SJCRH30 (cell line): Measurements from ENCODE around the gene ZFP92. TPM values are rescaled to one million over a fixed set of nuclear protein-coding genes. Genes with fewer than 3 reads are reported as not detected.
A peak's percentile ranks its signal among the peaks of the same experiment; 100 is the strongest.
"Not testable (repeated sequence)": the region's sequence is repeated elsewhere in the genome, so short reads cannot be mapped to it uniquely, and the experiment has no call there.

Experiments used
- DNase-seq, 2 experiments: peaks; one replicate each; pipeline ENCODE4 v3.0.0-alpha.2; 2015 to 2020
- H3K27ac ChIP-seq: fragments of 250-450 bp; sonication (Bioruptor Pico); 2 replicates; pipeline ENCODE4 v1.5.1; 2020; ENCODE audit warnings: mild to moderate bottlenecking, moderate library complexity
- H3K27me3 ChIP-seq: fragments of 250-450 bp; sonication (Bioruptor Pico); 2 replicates; pipeline ENCODE4 v1.5.1; 2020; ENCODE audit warnings: mild to moderate bottlenecking, moderate library complexity
- H3K36me3 ChIP-seq: fragments of 250-450 bp; sonication (Bioruptor Pico); 2 replicates; pipeline ENCODE4 v1.5.1; 2020; ENCODE audit warnings: mild to moderate bottlenecking, moderate library complexity
- H3K4me1 ChIP-seq: fragments of 250-450 bp; sonication (Bioruptor Pico); 2 replicates; pipeline ENCODE4 v1.5.1; 2020; ENCODE audit warnings: mild to moderate bottlenecking, moderate library complexity
- H3K4me3 ChIP-seq: fragments of 250-450 bp; sonication (Bioruptor Pico); 2 replicates; pipeline ENCODE4 v1.5.1; 2020; ENCODE audit warnings: mild to moderate bottlenecking, moderate library complexity
- H3K9me3 ChIP-seq: fragments of 250-450 bp; sonication (Bioruptor Pico); replicated peaks from 2 replicates; pipeline ENCODE4 v1.5.1; 2020; ENCODE audit warnings: mild to moderate bottlenecking, moderate library complexity
- total RNA-seq: library from RNA; depleted of rRNA; stranded (reverse); fragments of >200 nt; shearing (Covaris generic); gene quantifications from 2 replicates; pipeline ENCODE4 v1.2.3, GENCODE V29; 2014

Gene ZFP92
- total RNA-seq, 1 experiment from 2014 or later = not detected

DNA sequence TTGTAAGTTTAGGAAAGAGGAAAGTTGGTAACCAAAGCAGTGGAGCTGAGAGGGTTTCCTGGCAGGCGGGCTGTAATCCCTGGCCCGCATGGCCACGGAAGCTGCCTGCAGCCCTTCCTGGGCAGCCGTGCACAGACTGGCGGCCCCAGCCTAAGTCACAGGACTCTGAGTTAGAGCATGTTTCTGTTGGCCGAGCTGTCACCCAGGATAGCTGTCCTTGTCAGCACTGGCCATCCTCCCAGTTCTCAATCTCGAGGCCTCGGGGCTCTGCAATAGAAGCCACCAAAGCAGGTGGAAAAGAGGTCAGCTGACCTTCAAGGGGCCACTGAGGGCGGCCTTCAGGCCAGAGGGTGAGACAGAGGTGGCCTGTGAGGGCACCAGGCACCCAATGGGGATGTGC, 30.6 kb upstream of the ZFP92 start:
- Histone ChIP-seq H3K27me3 (no peaks in the 10 kb centered on the region), H3K36me3 (no peaks in the 10 kb centered on the region), H3K4me1 (peaks cover 19% of the 10 kb centered on the region), H3K4me3 (no peak overlapping the region), H3K27ac (no peak overlapping the region), H3K9me3 (no peaks in the 10 kb centered on the region)
- DNase-seq = no peak

DNA sequence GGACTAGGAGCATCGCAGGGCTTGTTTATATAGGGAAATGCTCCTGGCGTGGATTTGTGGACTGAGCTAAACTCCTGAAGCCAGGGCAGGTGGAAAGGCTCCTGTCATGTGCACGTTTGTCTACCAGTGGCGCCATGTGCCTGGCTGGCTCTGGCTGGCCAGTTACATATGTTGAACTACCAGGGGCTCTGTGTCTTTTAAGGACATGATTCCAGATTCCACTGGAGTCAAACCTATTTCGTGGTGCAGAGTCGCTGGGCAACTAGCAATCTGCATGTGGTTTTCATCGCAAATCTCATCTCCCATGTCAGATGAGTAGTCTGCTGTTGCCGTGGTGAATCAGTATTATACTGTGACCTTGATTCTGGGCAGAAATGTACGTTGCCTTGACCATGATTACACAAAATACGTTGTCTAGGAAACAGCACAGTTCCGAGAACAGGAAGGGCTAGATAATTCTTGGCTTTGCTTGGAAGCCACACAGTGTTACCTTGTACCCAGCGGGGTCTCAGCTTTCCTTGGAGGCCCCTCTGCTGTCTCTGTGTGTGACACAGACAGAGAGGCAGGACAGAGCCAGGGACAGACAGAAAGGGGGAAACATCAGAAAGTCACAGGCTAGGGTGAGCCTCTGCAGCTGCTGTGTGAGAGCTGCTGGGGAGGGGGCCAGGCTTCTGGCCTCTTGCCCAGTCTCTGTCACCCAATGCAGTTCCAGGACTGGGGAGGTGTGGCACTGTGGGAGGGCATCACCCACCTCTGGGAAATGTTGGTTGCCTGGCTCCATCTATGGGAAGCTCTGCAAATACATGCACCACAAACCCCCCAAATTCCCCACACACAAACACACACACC, 29.4 kb upstream of the ZFP92 start:
- H3K36me3 ChIP-seq = no peaks in the 10 kb centered on the region
- no peaks in the 10 kb centered on the region for H3K27me3 ChIP-seq
- H3K27ac ChIP-seq = peak overlapping the region; percentile 38
- no peaks in the 10 kb centered on the region for H3K9me3 ChIP-seq
- DNase-seq = peak; percentile 79 to 85
- H3K4me1 ChIP-seq = peaks cover 19% of the 10 kb centered on the region
- H3K4me3 ChIP-seq = no peak overlapping the region

DNA sequence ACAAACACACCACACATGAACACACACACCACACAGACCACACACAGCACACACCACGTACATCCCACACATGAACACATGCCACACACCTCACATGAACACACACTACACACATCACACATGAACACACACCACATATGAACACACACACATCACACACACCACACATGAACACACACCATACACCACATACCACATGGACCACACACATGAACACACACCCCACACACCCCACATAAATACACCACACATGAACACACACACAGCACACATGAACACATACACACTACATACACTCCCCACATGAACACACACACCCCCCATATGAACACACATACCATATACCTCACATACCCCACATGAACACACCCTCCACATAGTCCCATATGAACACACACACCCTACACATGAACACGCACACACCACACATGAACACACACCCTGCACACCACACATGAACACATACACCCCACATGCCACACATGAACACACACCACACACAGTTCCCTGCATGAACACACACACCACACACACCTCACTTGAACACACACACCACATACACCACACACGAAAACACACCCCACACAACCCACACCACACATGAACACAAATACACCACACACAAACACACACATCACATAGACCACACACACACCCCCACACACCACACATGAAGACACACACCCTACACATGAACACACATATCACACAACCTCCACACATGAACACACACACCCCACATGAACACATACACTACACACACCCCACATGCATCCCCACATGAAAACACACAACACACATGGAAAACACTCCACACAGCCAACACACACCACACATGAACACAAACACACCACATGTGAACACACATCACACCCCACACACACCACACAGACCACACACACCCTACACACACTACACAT, 28.4 kb upstream of the ZFP92 start:
- Histone ChIP-seq H3K36me3 (no peaks in the 10 kb centered on the region), H3K27ac (no peak overlapping the region), H3K4me3 (no peak overlapping the region), H3K27me3 (no peaks in the 10 kb centered on the region), H3K9me3 (no peaks in the 10 kb centered on the region), H3K4me1 (peaks cover 19% of the 10 kb centered on the region)
- no peak for DNase-seq

DNA sequence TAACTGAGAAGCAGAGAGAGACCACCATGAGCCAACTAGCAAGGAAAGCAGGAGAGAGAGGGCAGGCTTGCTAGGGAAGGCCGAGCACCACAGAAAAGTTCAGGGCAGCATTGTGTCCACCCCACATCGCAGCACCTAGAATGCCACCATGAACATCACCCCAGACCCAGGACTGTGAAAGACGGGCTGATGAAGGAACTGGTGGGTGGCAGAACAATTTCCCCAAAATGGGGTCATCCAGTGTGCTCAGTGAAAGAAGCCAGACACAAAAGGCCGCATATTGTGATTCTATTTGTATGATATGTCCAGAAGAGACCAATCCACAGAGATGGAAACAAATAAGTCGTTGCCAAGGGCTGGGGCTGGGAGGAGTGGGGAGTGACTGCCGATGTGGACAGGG, 26.9 kb upstream of the ZFP92 start:
- H3K27ac ChIP-seq = no peak overlapping the region
- no peak overlapping the region for H3K4me3 ChIP-seq
- no peaks in the 10 kb centered on the region for H3K9me3 ChIP-seq
- H3K27me3 ChIP-seq = no peaks in the 10 kb centered on the region
- H3K36me3 ChIP-seq = no peaks in the 10 kb centered on the region
- peaks cover 8% of the 10 kb centered on the region for H3K4me1 ChIP-seq
- no peak for DNase-seq

DNA sequence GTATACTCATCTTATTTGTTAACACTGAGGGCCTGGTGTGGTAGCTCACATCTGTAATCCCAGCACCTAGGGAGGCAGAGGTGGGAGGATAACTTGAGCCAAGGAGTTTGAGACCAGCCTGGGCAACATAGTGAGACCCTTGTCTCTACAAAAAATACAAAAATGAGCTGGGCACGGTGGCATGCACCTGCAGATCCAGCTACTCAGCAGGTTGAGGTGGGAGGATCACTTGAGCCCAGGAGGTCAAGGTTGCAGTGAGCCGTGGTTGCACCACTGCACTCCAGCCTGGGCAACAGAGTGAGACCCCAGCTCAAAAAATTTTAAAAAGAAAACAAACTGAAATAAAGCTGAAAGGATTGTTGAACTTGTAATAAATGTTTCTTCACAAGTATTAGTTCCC, 26.3 kb upstream of the ZFP92 start:
- not testable (repeated sequence) for H3K9me3 ChIP-seq, H3K36me3 ChIP-seq, H3K4me1 ChIP-seq, H3K27ac ChIP-seq, H3K4me3 ChIP-seq, H3K27me3 ChIP-seq, DNase-seq

DNA sequence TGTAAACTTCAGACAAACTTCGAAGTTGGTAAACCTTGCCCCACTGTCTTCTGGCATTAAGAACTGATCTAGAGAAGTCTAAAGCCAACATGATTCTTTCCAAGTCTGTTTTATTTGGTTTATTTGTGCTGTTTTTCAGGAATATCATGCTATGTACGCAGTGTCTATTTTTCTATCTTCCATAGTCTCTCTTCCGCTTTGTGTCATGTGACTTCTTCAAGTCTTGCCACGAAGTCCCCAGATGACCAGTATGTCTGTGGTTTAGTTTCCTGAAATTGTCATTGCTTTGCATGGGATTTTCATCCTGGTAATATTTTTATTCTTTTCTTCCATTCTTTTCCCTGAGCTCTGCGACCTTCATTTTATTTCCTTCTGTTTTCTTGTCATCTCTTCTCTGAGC, 25.2 kb upstream of the ZFP92 start:
- Histone ChIP-seq H3K4me1 (peaks cover 6% of the 10 kb centered on the region; the same call in 1 of the 2 replicates), H3K36me3 (no peaks in the 10 kb centered on the region), H3K9me3 (no peaks in the 10 kb centered on the region), H3K27me3 (no peaks in the 10 kb centered on the region), H3K4me3 (no peak overlapping the region), H3K27ac (no peak overlapping the region)
- no peak for DNase-seq

DNA sequence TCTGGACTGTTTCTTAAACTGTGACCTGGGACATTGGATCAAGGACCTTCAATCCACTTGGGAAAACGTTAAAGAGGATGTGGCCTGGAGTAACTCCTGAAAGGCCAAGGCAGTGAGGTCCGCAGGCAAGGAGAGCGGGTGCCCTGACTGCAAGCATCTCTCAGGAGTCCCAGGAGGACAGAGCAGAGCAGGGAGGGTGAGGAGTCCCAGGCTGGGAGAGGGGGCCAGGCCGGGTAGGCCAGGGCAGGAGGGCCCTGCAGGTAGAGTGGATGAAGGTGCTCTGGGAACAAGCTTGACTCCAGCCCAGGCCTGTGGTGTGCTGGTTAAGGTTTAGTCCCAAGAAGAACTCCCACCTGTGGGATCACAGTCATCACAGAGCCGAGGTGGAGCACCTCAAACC, 23.9 kb upstream of the ZFP92 start:
- H3K4me1 ChIP-seq = no peaks in the 10 kb centered on the region
- no peaks in the 10 kb centered on the region for H3K9me3 ChIP-seq
- DNase-seq = no peak
- no peak overlapping the region for H3K4me3 ChIP-seq
- no peaks in the 10 kb centered on the region for H3K27me3 ChIP-seq
- H3K27ac ChIP-seq = no peak overlapping the region
- H3K36me3 ChIP-seq = no peaks in the 10 kb centered on the region

DNA sequence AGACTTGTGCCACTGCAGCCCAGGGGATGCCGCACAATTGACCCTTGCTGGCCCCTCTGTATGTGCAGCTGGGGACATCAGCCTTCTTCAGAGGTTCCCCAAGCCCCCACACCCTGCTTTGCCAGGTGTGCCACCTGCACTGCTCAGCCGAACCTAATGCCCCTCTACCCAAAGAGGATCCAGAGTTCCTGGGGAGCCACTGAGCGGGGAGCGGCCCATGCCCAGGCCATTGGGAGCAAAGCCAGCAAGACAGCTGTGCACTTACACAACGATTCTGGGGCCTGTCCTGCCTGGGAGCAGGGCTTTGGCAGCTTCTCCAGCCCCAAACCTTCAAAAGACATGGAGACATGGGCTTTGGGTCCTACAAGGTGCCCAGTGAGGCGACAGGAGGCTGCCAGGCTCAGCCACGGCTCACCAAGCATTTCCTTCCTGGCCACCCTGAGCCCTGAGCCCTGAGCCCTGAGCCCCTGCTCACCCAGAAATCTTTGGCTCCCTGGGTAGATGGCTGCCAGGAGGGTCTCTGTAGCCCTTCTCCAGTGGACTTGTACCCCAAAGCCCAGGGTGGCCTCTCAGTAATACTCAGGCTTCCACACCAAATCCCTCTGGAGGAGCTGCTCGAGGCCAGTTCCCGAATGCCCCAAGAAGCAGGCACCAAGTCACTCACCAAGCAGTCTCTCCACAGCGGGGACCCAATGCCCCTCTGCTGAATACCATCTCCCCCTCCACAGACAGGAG, 23.1 kb upstream of the ZFP92 start:
- H3K27me3 ChIP-seq = no peaks in the 10 kb centered on the region
- no peak overlapping the region for H3K27ac ChIP-seq
- no peaks in the 10 kb centered on the region for H3K36me3 ChIP-seq
- H3K4me1 ChIP-seq = no peaks in the 10 kb centered on the region
- no peaks in the 10 kb centered on the region for H3K9me3 ChIP-seq
- H3K4me3 ChIP-seq = no peak overlapping the region
- no peak for DNase-seq

DNA sequence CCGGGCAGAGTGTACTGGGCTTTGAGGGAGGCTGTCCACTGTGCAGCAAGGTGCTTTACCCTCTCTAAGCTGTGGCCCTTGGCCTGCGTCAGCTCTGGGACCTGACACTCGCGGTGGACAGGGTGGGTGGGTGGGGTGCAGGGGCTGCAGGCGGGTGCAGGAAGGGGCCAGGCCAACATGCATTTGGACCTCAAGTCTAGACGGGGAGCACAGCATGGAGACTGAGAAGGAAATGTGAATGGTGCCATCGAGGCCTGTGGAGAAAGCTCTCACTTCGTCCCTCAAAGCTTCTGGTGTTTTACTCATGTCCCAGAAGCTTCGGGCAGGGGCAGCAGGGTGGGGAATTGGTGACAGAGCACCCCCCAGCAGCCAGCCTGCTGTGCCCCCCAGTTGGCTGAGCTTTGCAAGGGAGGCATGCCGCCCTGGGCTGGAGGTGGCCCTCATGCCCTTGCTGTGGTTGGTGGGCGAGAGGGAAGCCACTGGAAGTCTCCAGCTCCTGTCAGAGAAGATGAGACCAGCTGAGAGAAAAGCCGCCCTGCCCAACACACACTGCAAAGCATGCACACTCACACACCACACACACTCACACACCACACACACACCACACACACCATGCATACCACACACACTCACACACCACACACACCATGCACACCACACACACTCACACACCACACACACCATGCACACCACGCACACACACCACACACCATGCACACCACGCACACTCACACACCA, 22.4 kb upstream of the ZFP92 start:
- no peak for DNase-seq
- Histone ChIP-seq H3K4me1 (no peaks in the 10 kb centered on the region), H3K27ac (no peak overlapping the region), H3K27me3 (no peaks in the 10 kb centered on the region), H3K4me3 (no peak overlapping the region), H3K9me3 (no peaks in the 10 kb centered on the region), H3K36me3 (no peaks in the 10 kb centered on the region)

DNA sequence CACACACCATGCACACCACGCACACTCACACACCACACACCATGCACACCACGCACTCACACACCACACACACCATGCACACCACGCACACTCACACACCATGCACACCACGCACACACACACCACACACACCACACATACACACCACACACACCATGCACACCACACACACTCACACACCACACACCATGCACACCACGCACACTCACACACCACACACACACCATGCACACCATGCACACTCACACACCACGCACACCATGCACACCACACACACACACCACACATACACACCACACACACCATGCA, 21.9 kb upstream of the ZFP92 start:
- not testable (repeated sequence) for H3K4me3 ChIP-seq, H3K4me1 ChIP-seq, H3K27ac ChIP-seq, H3K27me3 ChIP-seq, H3K36me3 ChIP-seq, DNase-seq, H3K9me3 ChIP-seq

DNA sequence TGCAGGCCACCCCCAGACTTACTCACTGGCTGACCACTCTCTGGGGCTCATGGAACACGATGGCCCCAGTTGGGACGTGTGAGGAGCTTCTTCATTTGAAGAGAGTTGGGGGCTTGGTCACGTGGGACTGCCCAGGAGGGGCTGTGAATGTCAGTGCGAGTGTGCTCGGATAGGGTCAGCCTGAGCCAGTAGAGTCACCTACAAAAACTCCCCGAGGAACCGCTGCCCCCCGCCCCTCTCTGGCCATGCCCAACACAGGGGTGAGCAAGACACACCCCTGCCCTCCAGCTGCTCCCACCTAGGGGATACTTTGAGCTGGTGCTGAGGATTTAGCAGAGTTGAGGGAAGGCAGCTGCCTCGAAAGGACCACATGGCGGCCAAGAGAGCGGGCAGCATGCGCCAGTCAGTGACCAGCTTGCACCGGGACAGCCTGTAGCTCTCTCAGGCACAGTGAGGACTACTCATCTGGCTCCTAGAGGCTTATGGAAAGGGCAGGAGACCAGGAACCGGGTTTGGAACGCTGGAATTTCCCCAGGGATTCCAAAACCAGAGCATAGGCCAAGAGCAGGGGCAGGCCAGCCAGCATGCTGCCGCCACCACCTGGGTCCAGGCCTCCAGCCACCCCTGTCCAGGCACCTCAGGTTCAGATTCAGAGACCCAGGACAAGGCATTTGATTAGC, 18.5 kb upstream of the ZFP92 start:
- Histone ChIP-seq H3K27me3 (no peaks in the 10 kb centered on the region), H3K9me3 (no peaks in the 10 kb centered on the region), H3K4me1 (no peaks in the 10 kb centered on the region), H3K4me3 (no peak overlapping the region), H3K27ac (no peak overlapping the region), H3K36me3 (no peaks in the 10 kb centered on the region)
- DNase-seq = no peak

DNA sequence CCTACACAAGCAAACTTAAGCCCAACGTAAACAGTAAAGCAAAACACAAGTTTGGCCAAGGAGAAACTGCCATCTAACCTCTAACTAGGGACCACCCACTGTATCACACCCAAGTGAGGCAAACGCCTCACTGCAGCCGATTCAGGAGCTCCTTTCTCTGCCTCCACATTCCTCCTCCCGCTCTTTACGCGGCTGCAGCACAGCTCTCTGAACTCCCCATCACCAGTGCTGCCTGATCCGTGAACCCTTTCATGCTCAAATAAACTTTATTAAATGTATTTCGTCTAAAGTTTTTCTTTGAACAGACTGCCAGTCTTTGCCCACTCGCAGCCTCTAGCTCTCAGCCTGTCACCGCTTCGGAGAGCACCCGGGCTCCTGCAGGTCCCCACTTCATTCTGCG, 16.7 kb upstream of the ZFP92 start:
- no peak overlapping the region for H3K27ac ChIP-seq
- no peak for DNase-seq
- H3K4me1 ChIP-seq = no peaks in the 10 kb centered on the region
- H3K9me3 ChIP-seq = no peaks in the 10 kb centered on the region
- H3K27me3 ChIP-seq = no peaks in the 10 kb centered on the region
- no peaks in the 10 kb centered on the region for H3K36me3 ChIP-seq
- no peak overlapping the region for H3K4me3 ChIP-seq

DNA sequence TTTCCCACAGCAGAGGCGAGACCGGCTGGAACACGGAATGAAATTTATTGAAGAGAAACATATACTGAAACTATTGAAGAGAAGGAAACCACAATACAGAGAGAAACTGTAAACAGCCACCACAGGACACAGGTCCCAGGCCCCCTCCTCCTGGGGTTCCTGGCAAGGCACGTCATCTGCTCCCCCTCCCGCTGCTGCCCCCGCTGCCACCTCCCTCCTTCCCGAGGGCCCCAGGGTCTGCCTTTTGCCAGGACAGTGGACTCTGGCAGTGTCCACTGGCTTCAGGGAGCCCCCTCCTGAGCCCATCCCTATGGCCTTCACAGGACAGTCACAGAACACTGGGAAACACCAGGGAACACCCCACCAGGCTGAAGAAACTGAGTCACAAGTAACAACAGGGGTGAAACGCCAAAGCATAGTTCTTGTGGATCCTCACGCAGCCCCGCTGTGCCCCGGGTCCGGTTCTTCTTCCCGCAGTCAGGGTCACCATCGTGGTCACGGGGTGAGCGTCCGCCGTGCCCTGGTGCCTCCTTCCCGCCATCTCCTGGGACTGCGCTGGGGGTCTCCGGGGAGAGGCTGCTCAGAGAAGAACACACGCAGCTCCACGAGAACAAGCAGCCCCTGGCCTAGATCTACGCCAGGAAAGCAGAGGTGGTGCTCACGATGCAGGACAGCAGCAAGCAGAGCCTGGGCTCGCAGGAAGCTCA, 15.5 kb upstream of the ZFP92 start:
- no peaks in the 10 kb centered on the region for H3K27me3 ChIP-seq
- H3K36me3 ChIP-seq = no peaks in the 10 kb centered on the region
- no peak for DNase-seq
- H3K4me1 ChIP-seq = no peaks in the 10 kb centered on the region
- H3K27ac ChIP-seq = no peak overlapping the region
- H3K4me3 ChIP-seq = no peak overlapping the region
- no peaks in the 10 kb centered on the region for H3K9me3 ChIP-seq
